ENCODE results near the gene ULBP1. TPM values are rescaled to one million over a fixed set of nuclear protein-coding genes. Genes with fewer than 3 reads are reported as not detected.
"Not testable (repeated sequence)": the region's sequence is repeated elsewhere in the genome, so short reads cannot be mapped to it uniquely, and the experiment has no call there.

Gene ULBP1
- total RNA-seq, 1 donor from 2014 or later: under 0.01 TPM

DNA sequence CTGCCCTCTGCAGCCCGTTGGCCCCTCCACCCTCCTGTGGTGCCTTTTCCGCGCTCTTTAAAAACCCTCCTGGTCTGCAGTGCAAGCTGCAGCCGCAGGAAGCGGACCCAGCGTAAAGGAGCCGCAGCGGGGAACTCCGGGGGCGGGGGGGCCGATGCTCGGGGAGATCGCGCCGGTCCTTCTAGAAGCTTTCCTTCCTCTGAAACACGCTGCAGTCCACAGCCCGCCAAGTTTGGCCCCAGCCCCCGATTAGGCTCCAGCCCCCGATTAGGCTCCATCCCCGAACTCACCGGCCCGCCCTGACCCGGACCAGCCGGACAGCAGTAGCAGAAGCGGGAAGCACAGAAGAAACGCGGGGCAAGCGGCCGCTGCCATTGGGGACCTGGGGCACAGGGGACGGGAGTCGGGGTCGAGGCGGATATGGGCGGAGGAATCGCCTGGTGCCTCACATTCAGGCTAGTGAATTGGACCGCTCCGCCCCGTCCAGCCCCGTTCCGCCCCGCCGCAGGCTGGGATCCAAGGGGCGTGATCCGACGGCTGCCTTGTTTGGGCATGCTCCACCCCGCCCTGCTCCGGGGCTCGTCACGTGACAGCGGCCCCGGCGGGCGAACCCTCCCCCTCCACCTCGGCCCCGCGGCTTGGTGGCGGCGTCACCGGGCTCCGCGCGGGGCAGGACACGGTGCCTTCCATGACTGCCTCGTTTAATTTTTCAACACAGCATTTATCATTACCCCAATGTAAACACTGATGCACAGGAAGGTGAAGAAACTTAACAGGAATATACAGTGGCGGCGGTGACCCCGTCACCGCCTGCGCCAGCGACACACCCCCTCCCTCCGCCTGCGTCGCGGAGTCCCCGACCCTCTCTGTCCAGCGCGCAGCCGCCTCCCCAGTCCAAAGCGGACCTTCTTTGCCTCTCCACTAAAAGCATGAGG, 41.3 kb downstream of the ULBP1 start:
- peak; percentile 60 to 86 for DNase-seq (ENCODE audit: low read depth in 2 of 2)

DNA sequence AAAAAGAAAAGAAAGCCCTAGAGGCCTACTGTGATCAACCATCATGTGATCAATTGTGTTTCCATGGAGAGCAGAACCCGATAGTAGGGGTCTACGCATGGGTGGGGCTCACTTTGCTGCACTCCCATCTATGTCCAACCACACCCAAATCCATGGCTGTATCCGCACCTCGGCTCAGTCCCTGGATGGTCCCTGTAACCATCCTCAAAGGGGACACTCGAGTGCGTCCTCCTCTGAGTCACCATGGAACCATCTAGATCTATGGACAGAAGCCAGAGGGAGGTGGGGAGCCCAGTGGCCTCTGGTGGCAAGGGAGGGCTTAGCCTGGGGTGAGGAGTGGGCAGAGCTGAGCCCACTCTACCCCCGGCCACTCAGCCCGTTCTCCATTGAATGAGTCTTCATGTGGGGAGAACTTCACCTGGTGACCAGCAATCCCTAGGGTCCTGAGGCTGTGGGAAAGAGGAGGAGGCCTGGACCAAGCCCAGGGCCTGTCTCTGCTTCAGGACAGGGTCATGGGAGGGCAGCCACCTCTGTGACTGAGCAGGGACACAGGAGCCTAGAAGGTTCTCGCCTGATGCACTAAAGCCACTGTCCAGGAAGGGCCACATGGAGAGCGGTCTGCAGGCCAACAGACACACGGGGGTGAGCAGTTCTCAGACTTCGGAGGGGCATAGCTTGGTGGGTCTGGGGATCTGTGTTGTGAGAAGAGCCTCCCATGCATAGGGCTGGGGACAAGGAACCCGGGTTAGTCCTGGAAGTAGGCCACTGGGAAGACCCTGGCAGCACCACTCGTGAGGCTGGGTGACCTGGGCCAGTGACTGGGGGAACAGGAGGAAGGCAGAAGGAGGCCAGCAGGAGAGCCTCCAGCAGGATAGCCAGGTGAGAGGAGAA, 42.3 kb downstream of the ULBP1 start:
- DNase-seq (ENCODE audit: low read depth in 2 of 2): no peak

DNA sequence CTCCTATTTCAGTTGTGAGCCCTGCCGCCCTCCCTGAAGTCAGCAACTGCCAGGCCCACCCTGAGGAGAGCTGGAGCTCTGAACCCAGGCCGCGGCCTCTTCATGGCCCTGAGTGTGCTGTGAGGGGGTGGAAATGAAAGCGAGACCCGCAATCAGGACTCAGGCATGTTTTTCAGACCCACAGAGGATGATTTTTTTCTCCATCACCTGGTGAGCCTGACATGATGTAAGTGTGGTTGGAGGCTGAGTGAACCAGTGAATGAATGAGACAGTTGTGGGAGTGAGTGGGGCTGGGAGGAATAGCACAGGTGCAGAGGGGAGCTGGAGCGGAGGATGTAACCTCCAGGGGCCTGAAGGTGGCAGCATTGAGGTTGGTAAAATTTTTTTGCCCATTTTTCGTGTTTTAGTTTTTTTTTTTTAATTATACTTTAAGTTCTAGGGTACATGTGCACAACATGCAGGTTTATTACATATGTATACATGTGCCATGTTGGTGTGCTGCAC, 43.3 kb downstream of the ULBP1 start:
- DNase-seq (ENCODE audit: low read depth in 2 of 2): peak in 1 of 2 donors; percentile 34

DNA sequence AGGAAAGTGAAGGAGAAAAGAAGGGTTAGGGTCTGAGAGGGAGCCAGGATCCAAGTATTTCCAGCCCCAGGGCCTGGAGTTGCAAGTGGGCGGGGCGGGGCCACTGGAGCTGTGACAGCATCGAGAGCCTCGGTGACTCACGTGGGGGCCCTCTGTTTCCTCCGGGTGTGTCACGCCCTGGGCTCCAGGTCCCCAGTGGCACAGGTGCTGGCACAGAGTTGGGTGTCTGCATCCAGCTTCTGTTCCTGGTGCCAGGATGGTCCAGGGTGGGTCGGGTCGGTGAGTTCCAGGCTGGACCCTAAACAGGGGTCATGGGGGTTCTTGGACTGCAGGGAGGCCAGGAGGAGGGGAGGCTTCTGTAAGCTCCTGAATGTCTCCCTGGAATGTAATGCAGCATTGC, 44.8 kb downstream of the ULBP1 start:
- no peak for DNase-seq (ENCODE audit: low read depth in 2 of 2)

DNA sequence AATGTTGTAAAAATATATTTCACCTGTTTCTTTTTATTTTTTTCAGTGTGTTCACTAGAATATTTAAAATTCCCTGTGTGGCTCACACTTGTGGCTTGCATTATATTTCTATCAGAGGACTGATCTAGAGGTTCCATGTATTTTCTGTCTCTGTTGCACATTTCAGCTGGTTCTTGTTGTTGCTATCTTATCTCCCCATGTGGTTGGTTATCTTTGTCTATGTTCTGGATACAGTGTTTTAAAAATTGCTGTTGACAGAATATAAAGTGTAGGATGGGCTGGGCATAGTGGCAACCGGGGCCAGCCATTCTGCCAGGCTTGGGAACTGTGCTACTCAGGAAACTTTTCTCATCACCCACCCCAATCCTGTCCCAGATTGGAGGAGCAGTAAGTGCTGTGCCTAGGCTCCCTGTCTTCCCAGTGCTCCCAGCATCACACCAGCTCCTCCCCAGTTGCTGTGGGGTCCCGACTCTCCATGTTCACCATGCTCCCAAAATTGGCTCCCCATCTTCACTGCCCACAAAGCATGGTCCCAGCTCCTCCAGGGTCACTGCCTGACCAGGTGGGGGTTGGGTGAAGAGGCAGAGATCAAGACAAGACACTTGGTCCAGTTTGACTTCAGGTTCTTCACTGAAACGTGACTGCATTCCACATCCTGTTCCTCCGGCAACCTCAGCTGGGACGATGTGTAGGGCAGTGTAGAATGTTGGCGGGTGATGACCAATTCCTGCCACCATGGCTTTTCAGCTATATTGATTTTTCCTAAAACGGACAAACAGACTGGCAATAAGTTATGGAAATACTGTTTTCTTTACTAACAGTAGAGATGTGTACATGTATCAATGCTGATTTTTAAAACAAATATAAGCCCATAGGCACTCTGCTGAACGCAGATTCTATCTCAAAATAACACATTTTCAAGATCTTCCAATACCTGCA, 49.4 kb downstream of the ULBP1 start:
- not testable (repeated sequence) for DNase-seq (ENCODE audit: low read depth in 2 of 2)

DNA sequence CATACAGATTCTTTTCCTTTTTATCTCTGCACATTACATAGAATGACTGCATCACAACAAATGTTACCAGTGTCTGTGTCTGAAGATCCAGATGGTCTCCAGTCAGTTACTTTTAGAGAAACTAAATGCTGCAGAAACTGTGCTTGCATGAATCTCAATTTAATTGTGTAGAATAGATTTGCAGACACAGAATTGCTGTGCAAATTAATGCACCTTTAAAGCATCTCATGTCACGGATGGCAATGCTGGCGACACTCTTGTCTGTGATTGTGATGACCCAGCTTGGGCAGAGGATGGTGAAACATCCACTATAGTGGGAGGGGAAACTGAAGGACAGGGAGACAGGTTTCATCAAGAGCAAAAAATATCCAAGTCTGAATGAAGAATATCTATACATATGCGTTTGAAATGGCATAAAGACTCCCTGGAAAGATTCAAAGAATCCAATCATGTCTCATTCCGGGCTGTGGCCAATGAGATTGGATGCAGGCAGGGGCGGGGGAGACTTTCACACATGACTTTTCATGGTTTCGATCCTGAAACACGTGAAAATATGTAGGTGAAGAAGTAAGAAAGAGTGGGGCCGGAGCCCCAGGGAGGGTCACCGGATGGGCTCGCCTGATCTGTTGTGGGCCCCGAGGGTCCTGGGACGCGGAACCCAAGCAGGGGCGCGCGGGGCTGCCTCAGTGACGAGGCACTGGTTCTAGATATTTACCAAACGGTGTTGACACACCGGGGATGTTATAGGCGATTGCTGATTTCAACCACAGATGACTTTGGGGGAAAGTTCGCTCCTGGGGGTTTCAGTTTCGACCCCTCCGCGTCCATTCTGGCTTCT, 50.3 kb downstream of the ULBP1 start:
- not testable (repeated sequence) for DNase-seq (ENCODE audit: low read depth in 2 of 2)

DNA sequence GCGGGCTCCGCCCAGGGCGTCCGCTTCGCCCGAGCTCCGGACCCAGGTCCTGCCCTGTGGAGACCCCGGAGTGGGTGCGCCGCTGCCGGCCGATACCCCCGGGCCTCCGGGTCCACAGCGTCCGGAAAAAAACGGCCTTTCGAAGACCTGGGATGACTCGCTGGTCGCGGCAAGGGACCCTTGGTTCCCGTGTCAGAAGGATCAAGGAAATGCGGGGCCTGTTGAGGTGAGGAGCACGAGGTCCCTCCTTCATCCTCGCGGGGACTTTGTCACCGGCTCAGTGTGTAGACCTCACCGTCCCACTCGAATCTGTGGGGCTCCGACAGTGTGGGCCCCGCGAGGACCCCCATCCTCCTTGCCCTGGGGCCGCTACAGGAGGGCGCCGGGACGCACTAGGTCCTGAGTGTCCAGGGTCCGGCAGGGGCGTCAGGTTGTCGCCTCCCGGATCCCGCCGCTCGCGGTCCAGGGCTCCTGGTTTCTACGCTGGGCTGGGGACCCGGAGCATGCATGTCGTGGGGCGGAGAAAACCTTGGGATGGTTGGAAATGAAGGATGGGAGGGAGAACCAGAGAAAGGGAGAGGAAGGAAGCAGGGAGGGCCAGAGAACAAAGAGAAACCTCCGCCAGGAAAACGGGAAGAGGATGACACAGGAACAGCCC, 51.0 kb downstream of the ULBP1 start:
- DNase-seq (ENCODE audit: low read depth in 2 of 2): not testable (repeated sequence)

DNA sequence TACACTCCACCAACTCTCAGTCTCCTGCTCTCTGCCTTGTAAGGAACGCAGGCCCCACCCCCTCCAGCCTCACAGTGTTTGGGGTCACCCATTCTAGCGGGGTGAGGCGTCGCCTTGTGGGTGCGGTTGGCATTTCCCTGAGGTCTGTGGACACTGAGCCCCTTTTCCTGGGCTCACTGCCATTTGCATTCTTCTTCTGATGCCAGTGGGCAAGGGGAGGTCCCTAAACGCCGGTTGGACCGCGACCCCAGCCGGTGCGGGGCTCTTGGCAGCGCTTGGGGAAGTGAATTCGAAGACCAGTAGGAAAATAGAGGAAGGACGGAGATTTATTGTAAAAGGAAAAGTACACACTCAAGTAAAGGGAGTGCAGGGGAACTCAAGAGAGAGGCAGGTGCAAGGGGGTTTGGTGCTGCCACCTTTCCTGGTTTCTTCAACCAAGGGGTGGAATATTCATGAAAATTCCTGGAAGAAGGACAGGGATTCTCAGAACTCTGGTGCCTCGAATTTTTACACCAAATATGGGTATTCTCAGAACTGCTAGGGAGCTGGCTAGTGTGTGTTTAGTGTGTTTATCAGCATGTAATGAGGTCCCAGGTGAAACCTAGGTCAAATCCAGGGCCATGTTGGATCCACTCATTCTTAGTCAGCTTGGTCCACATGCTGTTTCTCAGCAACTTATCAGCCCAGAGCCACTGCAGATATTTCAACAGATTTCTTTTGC, 51.7 kb downstream of the ULBP1 start:
- DNase-seq (ENCODE audit: low read depth in 2 of 2): not testable (repeated sequence)

DNA sequence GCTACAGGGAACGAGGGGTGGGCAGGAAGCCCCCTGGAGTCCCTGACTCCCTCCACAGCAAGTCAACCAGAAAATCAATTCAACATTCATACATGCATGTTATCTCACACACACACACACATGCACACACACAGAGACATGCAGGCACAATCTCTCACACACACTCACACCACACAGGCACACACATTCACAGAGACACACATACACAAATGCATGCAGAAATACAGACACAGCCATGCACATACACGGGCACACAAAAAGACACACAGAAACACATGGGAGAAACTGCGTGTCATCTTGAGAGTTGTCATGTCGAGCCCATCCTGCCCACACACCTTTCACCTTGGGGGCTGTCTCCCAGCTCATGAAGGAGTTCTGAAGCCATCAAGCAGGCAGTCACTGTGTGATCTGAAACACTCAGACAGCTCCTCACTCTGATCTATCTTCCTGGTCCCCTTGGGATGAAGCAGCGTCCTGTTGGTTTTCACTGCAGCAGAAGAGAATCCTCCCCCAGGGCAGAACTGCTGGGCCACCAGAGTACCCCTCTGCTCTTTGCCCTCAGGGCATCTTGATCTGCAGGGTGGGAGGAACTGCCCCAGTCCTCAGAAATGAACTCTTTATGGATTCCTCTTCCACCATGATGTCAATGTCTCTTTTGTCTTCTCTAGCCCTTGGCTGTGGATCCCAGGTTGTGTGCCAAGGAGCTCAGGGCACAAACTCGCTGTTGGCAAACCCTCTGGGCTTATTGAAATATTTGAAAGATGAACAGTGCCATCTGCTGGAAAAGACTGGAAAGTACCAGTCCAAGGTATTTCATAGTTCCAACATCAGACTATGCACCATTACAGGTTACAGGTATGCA, 52.8 kb downstream of the ULBP1 start:
- DNase-seq (ENCODE audit: low read depth in 2 of 2): peak; percentile 49 to 66

DNA sequence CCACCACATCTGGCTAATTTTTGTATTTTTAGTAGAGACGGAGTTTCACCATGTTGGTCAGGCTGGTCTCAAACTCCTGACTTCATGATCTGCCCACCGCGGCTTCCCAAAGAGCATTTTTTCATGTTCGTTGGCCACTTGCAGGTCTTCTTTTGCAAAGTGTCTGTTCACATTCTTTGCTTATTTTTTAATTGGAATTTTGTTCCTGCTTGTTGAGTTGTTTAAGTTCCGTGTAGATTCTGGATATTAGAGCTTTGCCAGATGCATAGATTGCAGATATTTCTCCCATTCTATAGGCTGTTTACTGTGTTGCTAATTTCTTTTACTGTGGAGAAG, 53.4 kb downstream of the ULBP1 start:
- DNase-seq (ENCODE audit: low read depth in 2 of 2): not testable (repeated sequence)

DNA sequence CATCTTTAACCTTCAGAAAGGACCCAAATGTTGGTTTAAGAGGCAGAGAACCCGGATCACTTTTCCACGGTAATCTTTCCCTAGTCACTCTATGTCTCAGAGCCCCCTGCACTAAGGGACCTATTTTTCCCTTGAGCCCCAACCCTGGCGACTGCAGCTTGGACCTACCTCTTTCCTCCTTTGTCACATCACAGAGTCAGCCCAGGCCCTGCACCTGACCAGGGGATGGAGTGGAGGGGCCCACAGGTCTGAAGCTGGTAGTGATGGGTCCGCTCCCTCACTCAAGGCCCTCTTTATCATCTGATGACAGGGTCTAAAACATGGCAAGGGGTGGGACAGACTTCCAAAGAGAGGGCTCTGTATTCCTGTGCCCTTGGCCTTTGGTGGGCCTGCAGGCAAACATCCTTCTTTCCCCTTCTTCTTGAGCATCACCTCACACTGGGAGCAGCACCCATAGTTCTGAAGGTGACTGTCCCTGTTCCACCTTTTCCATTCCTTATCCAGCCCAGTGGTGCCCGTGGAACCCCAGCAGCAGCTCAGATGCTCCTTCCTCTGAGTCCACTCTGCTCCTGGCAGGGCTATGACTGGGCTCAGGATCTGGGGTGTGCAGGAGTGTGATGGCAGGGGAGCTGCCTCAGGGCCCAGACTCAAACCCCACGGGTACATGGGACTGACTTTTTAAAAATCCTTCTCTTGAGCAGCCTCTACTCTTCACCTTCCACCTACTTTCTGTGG, 55.3 kb downstream of the ULBP1 start:
- no peak for DNase-seq (ENCODE audit: low read depth in 2 of 2)

DNA sequence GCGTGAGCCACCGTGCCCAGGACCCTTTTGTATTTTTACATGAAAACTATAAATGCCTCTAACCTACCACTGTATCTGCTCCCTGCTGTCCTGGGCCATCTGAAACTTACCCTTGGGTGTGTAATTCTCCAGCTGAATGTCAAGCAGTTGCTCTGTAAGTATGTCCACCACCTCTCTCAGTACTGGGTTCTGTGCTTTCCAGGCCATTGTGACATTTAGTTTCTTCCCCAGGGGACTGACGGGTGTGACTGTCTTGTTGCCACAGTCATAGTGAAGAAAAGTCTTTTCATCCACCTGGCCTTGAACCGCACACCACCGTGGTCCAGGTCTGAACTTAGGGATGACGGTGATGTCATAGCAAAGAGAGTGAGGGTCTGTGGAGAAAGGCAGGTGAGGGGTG, 58.1 kb downstream of the ULBP1 start:
- DNase-seq (ENCODE audit: low read depth in 2 of 2): not testable (repeated sequence)

Other genes with a start within 250 kb of the ULBP1 start
- 5.5 and 8.2 TPM in 2 replicates for gene LATS1, start 245.8 kb upstream of the ULBP1 start, total RNA-seq
- gene NUP43, start 217.4 kb upstream of the ULBP1 start, total RNA-seq: 26.8 and 30.4 TPM in 2 replicates
- gene PCMT1, start 214.2 kb upstream of the ULBP1 start, total RNA-seq: 102 and 103 TPM in 2 replicates
- 5.9 and 7.1 TPM in 2 replicates for gene LRP11, start 99.6 kb upstream of the ULBP1 start, total RNA-seq
- gene RAET1E, start 65.8 kb upstream of the ULBP1 start, total RNA-seq: 0.13 TPM in 1 of 2 replicates, not detected in the other
- gene RAET1G, start 40.8 kb upstream of the ULBP1 start, total RNA-seq: under 0.01 and 0.13 TPM in 2 replicates
- gene ULBP2, start 21.9 kb upstream of the ULBP1 start, total RNA-seq: 1.0 and 1.4 TPM in 2 replicates
- not detected in 2 replicates for gene RAET1L, start 61.6 kb downstream of the ULBP1 start, total RNA-seq
- 3.9 and 4.0 TPM in 2 replicates for gene ULBP3, start 105.2 kb downstream of the ULBP1 start, total RNA-seq
- gene PPP1R14C, start 179.1 kb downstream of the ULBP1 start, total RNA-seq: not detected in 2 replicates

Data from dermis microvascular lymphatic vessel endothelial cell (primary cell).